GM12872 (cell line): ENCODE data around the gene C1QTNF4.

Source experiments
- CTCF ChIP-seq: IDR thresholded peaks from 3 replicates; pipeline ENCODE4 v1.5.1; 2011; ENCODE audit warnings: low read depth, mild to moderate bottlenecking, low read length, moderate library complexity; ENCODE audit not compliant: insufficient read depth

C1QTNF4 gene

GRCh38 chr11:47605921-47606320 is 11.7 kb upstream of the C1QTNF4 start:
- no peak for TF ChIP-seq CTCF

GRCh38 chr11:47603295-47603694 is 9.1 kb upstream of the C1QTNF4 start:
- TF ChIP-seq CTCF = no peak

GRCh38 chr11:47599902-47600301 is 5.7 kb upstream of the C1QTNF4 start:
- TF ChIP-seq CTCF = no peak

GRCh38 chr11:47595967-47596366 is 1.8 kb upstream of the C1QTNF4 start:
- no peak for TF ChIP-seq CTCF

- TF ChIP-seq CTCF = no peak
These were observed 818 bp upstream of the C1QTNF4 start for GRCh38 chr11:47595029-47595428.

GRCh38 chr11:47593492-47593933 is 698 bp downstream of the C1QTNF4 start:
- no peak for TF ChIP-seq CTCF

- no peak for TF ChIP-seq CTCF
These were observed 1.2 kb downstream of the C1QTNF4 start for GRCh38 chr11:47592970-47593369.

- TF ChIP-seq CTCF = no peak
These were observed 2.0 kb downstream of the C1QTNF4 start for GRCh38 chr11:47592251-47592650.
